ENCODE measurements around the gene RBM12.

The RBM12 gene

DNA sequence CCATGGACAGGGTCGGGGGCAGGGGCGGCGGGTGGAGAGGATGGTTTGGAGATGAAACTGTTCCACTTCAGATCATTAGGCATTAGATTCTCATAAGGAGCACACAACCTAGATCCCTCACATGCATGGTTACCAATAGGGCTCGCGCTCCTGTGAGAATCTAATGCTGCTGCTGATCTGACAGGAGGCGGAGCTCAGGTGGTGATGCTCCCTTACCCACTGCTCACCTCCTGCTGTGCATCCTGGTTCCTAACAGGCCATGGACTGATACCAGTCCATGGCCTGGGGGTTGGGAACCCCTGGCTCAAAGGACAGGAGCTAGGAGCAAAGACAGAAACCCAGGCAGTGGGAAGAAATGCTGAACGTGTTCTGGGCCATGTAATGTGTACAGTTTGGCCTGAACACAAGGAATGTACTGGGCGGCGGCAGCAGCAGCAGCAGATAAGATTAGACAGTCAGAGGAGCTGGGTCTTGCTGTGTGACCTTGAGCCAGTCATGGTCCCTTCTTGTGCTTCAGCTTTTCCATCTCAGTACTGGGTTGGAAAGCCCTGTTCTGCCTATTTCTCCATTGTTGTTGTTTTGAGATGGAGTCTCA, 53.8 kb downstream of the RBM12 start:
- Histone ChIP-seq H3K4me2 (ENCODE audit: insufficient read depth, low read length) (no peak overlapping the region), H3K27ac (ENCODE audit: low read length) (no peak overlapping the region)

DNA sequence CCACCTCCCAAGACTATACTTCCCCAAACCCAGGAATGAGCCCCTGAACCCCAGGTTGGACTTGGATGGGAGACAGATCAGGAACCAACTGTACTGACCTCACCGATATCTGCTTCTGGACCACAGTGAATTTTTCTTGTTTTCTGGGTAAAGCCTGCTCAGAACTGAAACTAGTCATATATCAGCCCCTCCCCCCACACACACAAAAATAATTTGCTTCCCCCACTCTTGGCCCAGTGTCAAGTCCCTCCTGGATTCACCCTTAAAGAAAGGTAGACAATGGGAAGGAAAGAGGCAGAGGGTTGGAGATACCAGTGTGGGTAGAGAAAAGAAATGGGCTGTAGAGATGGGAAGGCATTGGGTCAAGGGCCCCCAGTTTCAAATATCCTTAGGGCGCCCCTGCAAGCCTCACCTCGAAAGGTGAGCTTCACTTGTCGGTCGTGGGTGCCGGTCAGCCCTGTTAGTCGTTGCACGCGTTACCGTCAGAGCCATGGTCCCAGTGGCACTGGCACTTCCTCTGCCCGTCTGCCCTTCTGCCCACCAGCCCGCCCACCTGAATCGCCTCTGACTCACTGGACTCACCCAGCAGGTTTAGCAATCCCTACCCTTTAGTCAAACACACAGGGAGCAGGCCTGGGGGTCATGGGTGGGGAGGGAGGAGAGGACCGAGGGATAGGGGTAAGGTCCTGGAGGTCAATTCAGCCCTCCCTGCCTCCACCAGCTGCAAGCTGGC, 57.5 kb downstream of the RBM12 start:
- no peak overlapping the region for H2AFZ ChIP-seq (ENCODE audit: low read depth, low read length)
- DNase-seq: no peak
- no peaks in the 10 kb centered on the region for H3K79me2 ChIP-seq (ENCODE audit: insufficient read depth, low read length)
- ATAC-seq (ENCODE audit: insufficient read depth, low read depth): no peak
- H3K27ac ChIP-seq (ENCODE audit: low read length): no peak overlapping the region
- H3K27me3 ChIP-seq (ENCODE audit: insufficient read depth, low read length, poor library complexity): no peaks in the 10 kb centered on the region
- H3K4me3 ChIP-seq (ENCODE audit: low read depth in 1 of 2, low read length in 2 of 2): no peak overlapping the region
- H3K4me1 ChIP-seq (ENCODE audit: insufficient read depth, low read length): no peaks in the 10 kb centered on the region
- TF ChIP-seq EZH2 (IDR thresholded peaks at IDR 0.05; ENCODE audit: borderline replicate concordance, low read depth, low read length, severe bottlenecking) (no peak), CTCF (IDR thresholded peaks at IDR 0.05; ENCODE audit: borderline replicate concordance, extremely low read depth, low read length, poor library complexity, severe bottlenecking) (no peak)
- H3K4me2 ChIP-seq (ENCODE audit: insufficient read depth, low read length): no peak overlapping the region
- no peaks in the 10 kb centered on the region for H4K20me1 ChIP-seq (ENCODE audit: insufficient read depth, low read length)
- H3K36me3 ChIP-seq (ENCODE audit: insufficient read depth, low read length): no peaks in the 10 kb centered on the region
- no peaks in the 10 kb centered on the region for H3K9me3 ChIP-seq (ENCODE audit: insufficient read depth, low read length, severe bottlenecking)
- H3K9ac ChIP-seq (ENCODE audit: low read depth, low read length): no peak overlapping the region

More for the DNA sequence above, 53.8 kb downstream of the RBM12 start:
- no peak for DNase-seq
- Histone ChIP-seq H4K20me1 (ENCODE audit: insufficient read depth, low read length) (no peaks in the 10 kb centered on the region), H3K79me2 (ENCODE audit: insufficient read depth, low read length) (no peaks in the 10 kb centered on the region), H3K9ac (ENCODE audit: low read depth, low read length) (no peak overlapping the region), H3K36me3 (ENCODE audit: insufficient read depth, low read length) (no peaks in the 10 kb centered on the region), H3K9me3 (ENCODE audit: insufficient read depth, low read length, severe bottlenecking) (no peaks in the 10 kb centered on the region), H2AFZ (ENCODE audit: low read depth, low read length) (no peak overlapping the region), H3K27me3 (ENCODE audit: insufficient read depth, low read length, poor library complexity) (no peaks in the 10 kb centered on the region), H3K4me1 (ENCODE audit: insufficient read depth, low read length) (peaks cover 7% of the 10 kb centered on the region), H3K4me3 (ENCODE audit: low read depth in 1 of 2, low read length in 2 of 2) (no peak overlapping the region)
- ATAC-seq (ENCODE audit: insufficient read depth, low read depth): no peak
- no peak for TF ChIP-seq EZH2 (IDR thresholded peaks at IDR 0.05; ENCODE audit: borderline replicate concordance, low read depth, low read length, severe bottlenecking)

- H3K9ac ChIP-seq (ENCODE audit: low read depth, low read length): no peak overlapping the region
- no peak for TF ChIP-seq EZH2 (IDR thresholded peaks at IDR 0.05; ENCODE audit: borderline replicate concordance, low read depth, low read length, severe bottlenecking)
- no peak for TF ChIP-seq CTCF (IDR thresholded peaks at IDR 0.05; ENCODE audit: borderline replicate concordance, extremely low read depth, low read length, poor library complexity, severe bottlenecking)
Measured at GRCh38 chr20:35606127-35606526, 58.6 kb downstream of the RBM12 start.

GRCh38 chr20:35604449-35604747, 60.3 kb downstream of the RBM12 start:
- H4K20me1 ChIP-seq (ENCODE audit: insufficient read depth, low read length): no peaks in the 10 kb centered on the region
- no peak overlapping the region for H3K27ac ChIP-seq (ENCODE audit: low read length)
- no peak overlapping the region for H3K4me3 ChIP-seq (ENCODE audit: low read depth in 1 of 2, low read length in 2 of 2)
- no peaks in the 10 kb centered on the region for H3K36me3 ChIP-seq (ENCODE audit: insufficient read depth, low read length)
- H2AFZ ChIP-seq (ENCODE audit: low read depth, low read length): no peak overlapping the region
- DNase-seq (no peak), ATAC-seq (ENCODE audit: insufficient read depth, low read depth) (0 out of 3 replicates have a peak, but pooled peaks have one; percentile 12)
- no peaks in the 10 kb centered on the region for H3K27me3 ChIP-seq (ENCODE audit: insufficient read depth, low read length, poor library complexity)
- no peak overlapping the region for H3K9ac ChIP-seq (ENCODE audit: low read depth, low read length)
- H3K4me2 ChIP-seq (ENCODE audit: insufficient read depth, low read length): no peak overlapping the region
- TF ChIP-seq EZH2 (IDR thresholded peaks at IDR 0.05; ENCODE audit: borderline replicate concordance, low read depth, low read length, severe bottlenecking): no peak
- TF ChIP-seq CTCF (IDR thresholded peaks at IDR 0.05; ENCODE audit: borderline replicate concordance, extremely low read depth, low read length, poor library complexity, severe bottlenecking): peak; percentile 44
- H3K9me3 ChIP-seq (ENCODE audit: insufficient read depth, low read length, severe bottlenecking): no peaks in the 10 kb centered on the region
- H3K79me2 ChIP-seq (ENCODE audit: insufficient read depth, low read length): no peaks in the 10 kb centered on the region
- H3K4me1 ChIP-seq (ENCODE audit: insufficient read depth, low read length): no peaks in the 10 kb centered on the region

More at GRCh38 chr20:35606127-35606526, 58.6 kb downstream of the RBM12 start:
- Histone ChIP-seq H3K4me1 (ENCODE audit: insufficient read depth, low read length) (no peaks in the 10 kb centered on the region), H3K27me3 (ENCODE audit: insufficient read depth, low read length, poor library complexity) (no peaks in the 10 kb centered on the region), H3K27ac (ENCODE audit: low read length) (no peak overlapping the region), H3K36me3 (ENCODE audit: insufficient read depth, low read length) (no peaks in the 10 kb centered on the region), H3K9me3 (ENCODE audit: insufficient read depth, low read length, severe bottlenecking) (no peaks in the 10 kb centered on the region), H3K4me3 (ENCODE audit: low read depth in 1 of 2, low read length in 2 of 2) (no peak overlapping the region), H3K4me2 (ENCODE audit: insufficient read depth, low read length) (no peak overlapping the region), H4K20me1 (ENCODE audit: insufficient read depth, low read length) (no peaks in the 10 kb centered on the region), H2AFZ (ENCODE audit: low read depth, low read length) (no peak overlapping the region), H3K79me2 (ENCODE audit: insufficient read depth, low read length) (no peaks in the 10 kb centered on the region)
- ATAC-seq (ENCODE audit: insufficient read depth, low read depth) (no peak), DNase-seq (no peak)
